Measurements from ENCODE around the gene PCSK4. TPM values are rescaled to one million over a fixed set of nuclear protein-coding genes. Genes with fewer than 3 reads are reported as not detected.

Gene PCSK4
- total RNA-seq, 1 experiment from 2014 or later: 9.9 TPM

GRCh38 chr19:1527650-1528309 is 37.6 kb upstream of the PCSK4 start:
- in situ Hi-C loops (cut with HindIII; ENCODE audit: low pct_unique_long_range_greater_than_20kb, low sequenced_read_pairs): no loop called here
- intact Hi-C loops (cut with micrococcal nuclease; ENCODE audit: unreplicated experiment): no loop called here
- no peak for TF ChIP-seq POLR2AphosphoS5 (IDR thresholded peaks at IDR 0.05; ENCODE audit: low read depth, low read length)
- TF ChIP-seq, protein P1, sequence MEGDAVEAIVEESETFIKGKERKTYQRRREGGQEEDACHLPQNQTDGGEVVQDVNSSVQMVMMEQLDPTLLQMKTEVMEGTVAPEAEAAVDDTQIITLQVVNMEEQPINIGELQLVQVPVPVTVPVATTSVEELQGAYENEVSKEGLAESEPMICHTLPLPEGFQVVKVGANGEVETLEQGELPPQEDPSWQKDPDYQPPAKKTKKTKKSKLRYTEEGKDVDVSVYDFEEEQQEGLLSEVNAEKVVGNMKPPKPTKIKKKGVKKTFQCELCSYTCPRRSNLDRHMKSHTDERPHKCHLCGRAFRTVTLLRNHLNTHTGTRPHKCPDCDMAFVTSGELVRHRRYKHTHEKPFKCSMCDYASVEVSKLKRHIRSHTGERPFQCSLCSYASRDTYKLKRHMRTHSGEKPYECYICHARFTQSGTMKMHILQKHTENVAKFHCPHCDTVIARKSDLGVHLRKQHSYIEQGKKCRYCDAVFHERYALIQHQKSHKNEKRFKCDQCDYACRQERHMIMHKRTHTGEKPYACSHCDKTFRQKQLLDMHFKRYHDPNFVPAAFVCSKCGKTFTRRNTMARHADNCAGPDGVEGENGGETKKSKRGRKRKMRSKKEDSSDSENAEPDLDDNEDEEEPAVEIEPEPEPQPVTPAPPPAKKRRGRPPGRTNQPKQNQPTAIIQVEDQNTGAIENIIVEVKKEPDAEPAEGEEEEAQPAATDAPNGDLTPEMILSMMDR (IDR thresholded peaks at IDR 0.05): no peak
- TF ChIP-seq, protein P2, sequence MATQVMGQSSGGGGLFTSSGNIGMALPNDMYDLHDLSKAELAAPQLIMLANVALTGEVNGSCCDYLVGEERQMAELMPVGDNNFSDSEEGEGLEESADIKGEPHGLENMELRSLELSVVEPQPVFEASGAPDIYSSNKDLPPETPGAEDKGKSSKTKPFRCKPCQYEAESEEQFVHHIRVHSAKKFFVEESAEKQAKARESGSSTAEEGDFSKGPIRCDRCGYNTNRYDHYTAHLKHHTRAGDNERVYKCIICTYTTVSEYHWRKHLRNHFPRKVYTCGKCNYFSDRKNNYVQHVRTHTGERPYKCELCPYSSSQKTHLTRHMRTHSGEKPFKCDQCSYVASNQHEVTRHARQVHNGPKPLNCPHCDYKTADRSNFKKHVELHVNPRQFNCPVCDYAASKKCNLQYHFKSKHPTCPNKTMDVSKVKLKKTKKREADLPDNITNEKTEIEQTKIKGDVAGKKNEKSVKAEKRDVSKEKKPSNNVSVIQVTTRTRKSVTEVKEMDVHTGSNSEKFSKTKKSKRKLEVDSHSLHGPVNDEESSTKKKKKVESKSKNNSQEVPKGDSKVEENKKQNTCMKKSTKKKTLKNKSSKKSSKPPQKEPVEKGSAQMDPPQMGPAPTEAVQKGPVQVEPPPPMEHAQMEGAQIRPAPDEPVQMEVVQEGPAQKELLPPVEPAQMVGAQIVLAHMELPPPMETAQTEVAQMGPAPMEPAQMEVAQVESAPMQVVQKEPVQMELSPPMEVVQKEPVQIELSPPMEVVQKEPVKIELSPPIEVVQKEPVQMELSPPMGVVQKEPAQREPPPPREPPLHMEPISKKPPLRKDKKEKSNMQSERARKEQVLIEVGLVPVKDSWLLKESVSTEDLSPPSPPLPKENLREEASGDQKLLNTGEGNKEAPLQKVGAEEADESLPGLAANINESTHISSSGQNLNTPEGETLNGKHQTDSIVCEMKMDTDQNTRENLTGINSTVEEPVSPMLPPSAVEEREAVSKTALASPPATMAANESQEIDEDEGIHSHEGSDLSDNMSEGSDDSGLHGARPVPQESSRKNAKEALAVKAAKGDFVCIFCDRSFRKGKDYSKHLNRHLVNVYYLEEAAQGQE (IDR thresholded peaks at IDR 0.05; ENCODE audit: insufficient read depth in 1 of 2, low read depth in 2 of 2, low read length in 1 of 2): no peak
- TF ChIP-seq TCF7L2 (IDR thresholded peaks at IDR 0.05; ENCODE audit: low read depth, low read length): no peak
- no peak for TF ChIP-seq SIN3A (IDR thresholded peaks at IDR 0.05; ENCODE audit: borderline replicate concordance, insufficient read depth, low read depth, low read length)
- no TSS peak for BruUV-seq (replicated peaks)
- no peak for DNase-seq (ENCODE audit: low read depth, low spot score)
- Histone ChIP-seq H3K4me3 (ENCODE audit: low read depth in 2 of 2, low read length in 2 of 2) (no peak overlapping the region), H3K36me3 (ENCODE audit: control insufficient read depth, insufficient read depth, low read length) (no peaks in the 10 kb centered on the region), H3K27me3 (ENCODE audit: control insufficient read depth, insufficient read depth, low read length) (no peaks in the 10 kb centered on the region; the same call in 1 of the 2 replicates), H3K9me3 (ENCODE audit: control insufficient read depth, insufficient read depth, low read depth, low read length) (no peaks in the 10 kb centered on the region), H3K4me1 (ENCODE audit: control insufficient read depth, insufficient read depth, low read length) (no peaks in the 10 kb centered on the region), H3K27ac (ENCODE audit: low read length) (no peak overlapping the region)
- CTCF ChIA-PET: no interaction called here
- peak; percentile 69 for ATAC-seq
- POLR2A ChIA-PET: no interaction called here

GRCh38 chr19:1526979-1527649 is 37.0 kb upstream of the PCSK4 start:
- in situ Hi-C loops (cut with HindIII; ENCODE audit: low pct_unique_long_range_greater_than_20kb, low sequenced_read_pairs): no loop called here
- BruUV-seq (replicated peaks): no TSS peak
- POLR2A ChIA-PET: no interaction called here
- CTCF ChIA-PET: no interaction called here
- Histone ChIP-seq H3K36me3 (ENCODE audit: control insufficient read depth, insufficient read depth, low read length) (no peaks in the 10 kb centered on the region), H3K9me3 (ENCODE audit: control insufficient read depth, insufficient read depth, low read depth, low read length) (no peaks in the 10 kb centered on the region), H3K27me3 (ENCODE audit: control insufficient read depth, insufficient read depth, low read length) (no peaks in the 10 kb centered on the region; the same call in 1 of the 2 replicates), H3K4me3 (ENCODE audit: low read depth in 2 of 2, low read length in 2 of 2) (no peak overlapping the region), H3K4me1 (ENCODE audit: control insufficient read depth, insufficient read depth, low read length) (no peaks in the 10 kb centered on the region), H3K27ac (ENCODE audit: low read length) (no peak overlapping the region)
- intact Hi-C loops (cut with micrococcal nuclease; ENCODE audit: unreplicated experiment): no loop called here
- ATAC-seq: no peak
- TF ChIP-seq POLR2AphosphoS5 (IDR thresholded peaks at IDR 0.05; ENCODE audit: low read depth, low read length): no peak
- TF ChIP-seq, protein P2 (IDR thresholded peaks at IDR 0.05; ENCODE audit: insufficient read depth in 1 of 2, low read depth in 2 of 2, low read length in 1 of 2): no peak
- no peak for TF ChIP-seq TCF7L2 (IDR thresholded peaks at IDR 0.05; ENCODE audit: low read depth, low read length)
- TF ChIP-seq, protein P1 (IDR thresholded peaks at IDR 0.05): no peak
- no peak for TF ChIP-seq SIN3A (IDR thresholded peaks at IDR 0.05; ENCODE audit: borderline replicate concordance, insufficient read depth, low read depth, low read length)
- DNase-seq (ENCODE audit: low read depth, low spot score): no peak

Data from Panc1 (cell line).